Liver (tissue), 9 donors: ENCODE data around the gene CDC42. TPM values are rescaled to one million over a fixed set of nuclear protein-coding genes. Genes with fewer than 3 reads are reported as not detected.

Experiments
- DNase-seq: peaks from one replicate; pipeline ENCODE4 v3.0.0-alpha.2; 2017; ENCODE audit warnings: low spot score
- H3K27ac ChIP-seq, 2 donors: one replicate each; pipeline ENCODE4 v1.7.0; 2013; ENCODE audit warnings: inconsistent platforms in 2 of 2, low read length in 2 of 2, control low read depth in 1 of 2, low read depth in 1 of 2, mild to moderate bottlenecking in 1 of 2
- H3K27me3 ChIP-seq, 4 donors: one replicate each; pipeline versions ENCODE4 v1.6.1 to v1.7.0; 2013; ENCODE audit warnings: low read length in 3 of 4, inconsistent platforms in 1 of 4, mild to moderate bottlenecking in 1 of 4, moderate library complexity in 1 of 4; ENCODE audit not compliant: control insufficient read depth in 4 of 4, insufficient read depth in 4 of 4
- H3K36me3 ChIP-seq, 4 donors: one replicate each; pipeline versions ENCODE4 v1.6.1 to v1.7.0; 2013; ENCODE audit warnings: low read length in 3 of 4, mild to moderate bottlenecking in 3 of 4, low read depth in 1 of 4, moderate library complexity in 1 of 4; ENCODE audit not compliant: control insufficient read depth in 4 of 4, insufficient read depth in 3 of 4
- H3K4me1 ChIP-seq, 4 donors: one replicate each; pipeline versions ENCODE4 v1.6.1 to v1.7.0; 2013; ENCODE audit warnings: low read length in 3 of 4, mild to moderate bottlenecking in 3 of 4, moderate library complexity in 1 of 4; ENCODE audit not compliant: control insufficient read depth in 4 of 4, insufficient read depth in 4 of 4
- H3K4me3 ChIP-seq, 3 donors: one replicate each; pipeline versions ENCODE4 v1.6.1 to v1.7.0; 2013; ENCODE audit warnings: low read length in 3 of 3, control low read depth in 1 of 3, low read depth in 1 of 3, mild to moderate bottlenecking in 1 of 3
- H3K9ac ChIP-seq, 2 donors: one replicate each; pipeline ENCODE4 v1.7.0; 2013; ENCODE audit warnings: low read length in 2 of 2, mild to moderate bottlenecking in 2 of 2, moderate library complexity in 2 of 2, control low read depth in 1 of 2, low read depth in 1 of 2
- H3K9me3 ChIP-seq, 4 donors: one replicate each; pipeline versions ENCODE4 v1.6.1 to v1.7.0; 2013; ENCODE audit warnings: low read length in 3 of 4; ENCODE audit not compliant: control insufficient read depth in 4 of 4
- FOXA1 ChIP-seq: IDR thresholded peaks from 2 replicates; pipeline ENCODE4 v1.6.1; 2016; ENCODE audit warnings: antibody characterized with exemption
- FOXA2 ChIP-seq: IDR thresholded peaks from 2 replicates; pipeline ENCODE4 v1.6.1; 2016; ENCODE audit warnings: antibody characterized with exemption
- GABPA ChIP-seq, 2 donors: IDR thresholded peaks in 1 of 2; conservative IDR thresholded peaks in 1 of 2; 2 replicates each; pipeline ENCODE4 v1.6.1; 2016; ENCODE audit warnings: antibody characterized with exemption in 2 of 2, mild to moderate bottlenecking in 1 of 2, moderate library complexity in 1 of 2
- HNF4A ChIP-seq, 2 donors: conservative IDR thresholded peaks; 2 replicates each; pipeline ENCODE4 v1.6.1; 2016; ENCODE audit warnings: antibody characterized with exemption in 2 of 2, mild to moderate bottlenecking in 2 of 2
- HNF4G ChIP-seq: IDR thresholded peaks from 2 replicates; pipeline ENCODE4 v1.6.1; 2016; ENCODE audit warnings: antibody characterized with exemption
- JUND ChIP-seq, 2 donors: IDR thresholded peaks; 2 replicates each; pipeline ENCODE4 v1.6.1; 2016; ENCODE audit warnings: antibody characterized with exemption in 2 of 2
- NR2F2 ChIP-seq: IDR thresholded peaks from 2 replicates; pipeline ENCODE4 v1.6.1; 2016; ENCODE audit warnings: antibody characterized with exemption
- RAD21 ChIP-seq, 2 donors: IDR thresholded peaks; 2 replicates each; pipeline ENCODE4 v1.6.1; 2016; ENCODE audit warnings: antibody characterized with exemption in 2 of 2, mild to moderate bottlenecking in 2 of 2
- RXRA ChIP-seq, 2 donors: IDR thresholded peaks; 2 replicates each; pipeline ENCODE4 v1.6.1; 2017 to 2018; ENCODE audit warnings: antibody characterized with exemption in 2 of 2, mild to moderate bottlenecking in 1 of 2
- SP1 ChIP-seq: IDR thresholded peaks from 2 replicates; pipeline ENCODE4 v1.6.1; 2018; ENCODE audit warnings: antibody characterized with exemption, mild to moderate bottlenecking
- TAF1 ChIP-seq: conservative IDR thresholded peaks from 2 replicates; pipeline ENCODE4 v1.6.1; 2016; ENCODE audit warnings: antibody characterized with exemption, mild to moderate bottlenecking
- YY1 ChIP-seq: IDR thresholded peaks from 2 replicates; pipeline ENCODE4 v1.6.1; 2016; ENCODE audit warnings: antibody characterized with exemption, mild to moderate bottlenecking
- ZBTB33 ChIP-seq: IDR thresholded peaks from 2 replicates; pipeline ENCODE4 v1.6.1; 2016; ENCODE audit warnings: antibody characterized with exemption
- WGBS: extraction: QIAGEN DNeasy Blood & Tissue Kit; methylation state at CpG from one replicate; pipeline ENCODE4 v1.1.7; 2013; 5-methylcytosine and 5-hydroxymethylcytosine counted together
- polyA plus RNA-seq, 2 donors: library from polyadenylated mRNA; stranded (reverse) in 1 of 2; unstranded in 1 of 2; fragments of 200-250 nt in 1 of 2; fragments of >200 nt in 1 of 2; fragmentation: Nextera tagmentation in 1 of 2; extraction: Ambion mirVana in 1 of 2; gene quantifications; one replicate each; pipeline versions ENCODE4 v1.2.1 to v1.2.3, GENCODE V29; 2013 to 2015
- total RNA-seq, 2 donors: library from RNA; depleted of rRNA; stranded (reverse); fragments of >200 nt; gene quantifications; one replicate each; pipeline ENCODE4 v1.2.3, GENCODE V29; 2014
- TF ChIP-seq, protein P1 (sequence below): fragments of 150-350 bp; IDR thresholded peaks from 2 replicates; pipeline ENCODE4 v1.5.1; 2017; ENCODE audit warnings: improper control_type of control experiment, low read depth, low read length; ENCODE audit not compliant: missing input control
- TF ChIP-seq, protein P2 (sequence below): IDR thresholded peaks from 2 replicates; pipeline ENCODE4 v1.6.1; 2016; ENCODE audit warnings: antibody characterized with exemption, mild to moderate bottlenecking
- TF ChIP-seq, protein P3 (sequence below): IDR thresholded peaks from 2 replicates; pipeline ENCODE4 v1.6.1; 2016; ENCODE audit warnings: antibody characterized with exemption
- TF ChIP-seq, protein P4 (sequence below): IDR thresholded peaks from 2 replicates; pipeline ENCODE4 v1.6.1; 2016; ENCODE audit warnings: antibody characterized with exemption
- donor health status: healthy.
- donor health status: healthy.
- donor health status: healthy.
- donor health status: healthy.
- donor health status: healthy.

CDC42 gene
- total and polyA plus RNA-seq, 4 donors = 40.3 to 140 (median 69.0) TPM

DNA sequence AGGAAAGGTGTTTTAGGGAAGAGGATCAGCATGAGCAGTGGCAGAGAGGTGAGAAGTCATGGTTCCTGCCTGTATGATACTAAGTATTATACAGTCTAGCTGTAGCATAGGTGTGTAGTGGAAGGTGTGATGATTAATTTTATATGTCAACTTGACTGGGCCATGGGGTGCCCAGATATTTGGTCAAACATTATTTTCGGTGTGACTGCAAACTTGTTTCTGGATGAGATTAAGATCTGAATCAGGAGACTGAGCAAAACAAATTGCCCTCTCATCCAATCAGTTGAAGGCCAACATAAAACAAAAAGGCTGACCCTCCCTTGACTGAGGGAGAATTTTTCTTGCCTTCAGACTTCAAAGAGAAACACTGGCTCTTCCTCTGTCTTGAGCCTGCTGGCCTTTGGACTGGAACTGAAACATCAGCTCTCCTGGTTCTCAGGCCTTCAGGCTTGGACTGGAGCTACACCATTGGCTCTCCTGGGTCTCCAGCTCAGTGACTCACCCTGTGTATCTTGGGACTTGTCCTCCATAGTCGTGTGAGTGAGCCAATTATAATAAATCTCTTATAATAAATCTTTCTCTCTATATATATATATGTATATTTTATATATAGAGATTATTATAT lies 6.8 kb upstream of the CDC42 start:
- H3K9ac ChIP-seq = no peak overlapping the region
- no peak overlapping the region for H3K27ac ChIP-seq
- no peaks in the 10 kb centered on the region for H3K4me1 ChIP-seq
- 85% methylated on average over 2 of the region's 2 CpGs for WGBS
- no peaks in the 10 kb centered on the region for H3K27me3 ChIP-seq
- no peak for DNase-seq
- no peak overlapping the region for H3K4me3 ChIP-seq
- H3K9me3 ChIP-seq = no peaks in the 10 kb centered on the region
- TF ChIP-seq HNF4A (conservative IDR thresholded peaks at IDR 0.05) = no peak
- TF ChIP-seq SP1 = no peak
- TF ChIP-seq, protein P1, sequence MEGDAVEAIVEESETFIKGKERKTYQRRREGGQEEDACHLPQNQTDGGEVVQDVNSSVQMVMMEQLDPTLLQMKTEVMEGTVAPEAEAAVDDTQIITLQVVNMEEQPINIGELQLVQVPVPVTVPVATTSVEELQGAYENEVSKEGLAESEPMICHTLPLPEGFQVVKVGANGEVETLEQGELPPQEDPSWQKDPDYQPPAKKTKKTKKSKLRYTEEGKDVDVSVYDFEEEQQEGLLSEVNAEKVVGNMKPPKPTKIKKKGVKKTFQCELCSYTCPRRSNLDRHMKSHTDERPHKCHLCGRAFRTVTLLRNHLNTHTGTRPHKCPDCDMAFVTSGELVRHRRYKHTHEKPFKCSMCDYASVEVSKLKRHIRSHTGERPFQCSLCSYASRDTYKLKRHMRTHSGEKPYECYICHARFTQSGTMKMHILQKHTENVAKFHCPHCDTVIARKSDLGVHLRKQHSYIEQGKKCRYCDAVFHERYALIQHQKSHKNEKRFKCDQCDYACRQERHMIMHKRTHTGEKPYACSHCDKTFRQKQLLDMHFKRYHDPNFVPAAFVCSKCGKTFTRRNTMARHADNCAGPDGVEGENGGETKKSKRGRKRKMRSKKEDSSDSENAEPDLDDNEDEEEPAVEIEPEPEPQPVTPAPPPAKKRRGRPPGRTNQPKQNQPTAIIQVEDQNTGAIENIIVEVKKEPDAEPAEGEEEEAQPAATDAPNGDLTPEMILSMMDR = no peak
- no peak for TF ChIP-seq TAF1
- TF ChIP-seq FOXA1 = no peak
- no peak for TF ChIP-seq HNF4G
- TF ChIP-seq, protein P2, sequence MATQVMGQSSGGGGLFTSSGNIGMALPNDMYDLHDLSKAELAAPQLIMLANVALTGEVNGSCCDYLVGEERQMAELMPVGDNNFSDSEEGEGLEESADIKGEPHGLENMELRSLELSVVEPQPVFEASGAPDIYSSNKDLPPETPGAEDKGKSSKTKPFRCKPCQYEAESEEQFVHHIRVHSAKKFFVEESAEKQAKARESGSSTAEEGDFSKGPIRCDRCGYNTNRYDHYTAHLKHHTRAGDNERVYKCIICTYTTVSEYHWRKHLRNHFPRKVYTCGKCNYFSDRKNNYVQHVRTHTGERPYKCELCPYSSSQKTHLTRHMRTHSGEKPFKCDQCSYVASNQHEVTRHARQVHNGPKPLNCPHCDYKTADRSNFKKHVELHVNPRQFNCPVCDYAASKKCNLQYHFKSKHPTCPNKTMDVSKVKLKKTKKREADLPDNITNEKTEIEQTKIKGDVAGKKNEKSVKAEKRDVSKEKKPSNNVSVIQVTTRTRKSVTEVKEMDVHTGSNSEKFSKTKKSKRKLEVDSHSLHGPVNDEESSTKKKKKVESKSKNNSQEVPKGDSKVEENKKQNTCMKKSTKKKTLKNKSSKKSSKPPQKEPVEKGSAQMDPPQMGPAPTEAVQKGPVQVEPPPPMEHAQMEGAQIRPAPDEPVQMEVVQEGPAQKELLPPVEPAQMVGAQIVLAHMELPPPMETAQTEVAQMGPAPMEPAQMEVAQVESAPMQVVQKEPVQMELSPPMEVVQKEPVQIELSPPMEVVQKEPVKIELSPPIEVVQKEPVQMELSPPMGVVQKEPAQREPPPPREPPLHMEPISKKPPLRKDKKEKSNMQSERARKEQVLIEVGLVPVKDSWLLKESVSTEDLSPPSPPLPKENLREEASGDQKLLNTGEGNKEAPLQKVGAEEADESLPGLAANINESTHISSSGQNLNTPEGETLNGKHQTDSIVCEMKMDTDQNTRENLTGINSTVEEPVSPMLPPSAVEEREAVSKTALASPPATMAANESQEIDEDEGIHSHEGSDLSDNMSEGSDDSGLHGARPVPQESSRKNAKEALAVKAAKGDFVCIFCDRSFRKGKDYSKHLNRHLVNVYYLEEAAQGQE = no peak
- no peak for TF ChIP-seq GABPA (IDR thresholded peaks at IDR 0.05 in 1 of 2, conservative IDR thresholded peaks at IDR 0.05 in 1 of 2)
- no peak for TF ChIP-seq RAD21 (IDR thresholded peaks at IDR 0.05)
- no peak for TF ChIP-seq YY1
- TF ChIP-seq, protein P3, sequence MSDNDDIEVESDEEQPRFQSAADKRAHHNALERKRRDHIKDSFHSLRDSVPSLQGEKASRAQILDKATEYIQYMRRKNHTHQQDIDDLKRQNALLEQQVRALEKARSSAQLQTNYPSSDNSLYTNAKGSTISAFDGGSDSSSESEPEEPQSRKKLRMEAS = no peak
- no peak for TF ChIP-seq FOXA2
- H3K36me3 ChIP-seq = no peaks in the 10 kb centered on the region

- Histone ChIP-seq H3K4me3 (no peak overlapping the region), H3K9me3 (no peaks in the 10 kb centered on the region), H3K9ac (no peak overlapping the region), H3K36me3 (no peaks in the 10 kb centered on the region), H3K27me3 (no peaks in the 10 kb centered on the region), H3K4me1 (peaks cover 0 to 5% (median 1%) of the 10 kb centered on the region in 4 donors), H3K27ac (no peak overlapping the region)
- no peak for DNase-seq
- WGBS = 63% methylated on average over 8 of the region's 8 CpGs
- TF ChIP-seq, protein P2 = no peak
- TF ChIP-seq RXRA (IDR thresholded peaks at IDR 0.05) (no peak), JUND (IDR thresholded peaks at IDR 0.05) (no peak), TAF1 (no peak), HNF4A (conservative IDR thresholded peaks at IDR 0.05) (no peak), NR2F2 (no peak), ZBTB33 (no peak), HNF4G (no peak), FOXA1 (no peak), GABPA (IDR thresholded peaks at IDR 0.05 in 1 of 2, conservative IDR thresholded peaks at IDR 0.05 in 1 of 2) (no peak), SP1 (no peak)
- TF ChIP-seq, protein P4, sequence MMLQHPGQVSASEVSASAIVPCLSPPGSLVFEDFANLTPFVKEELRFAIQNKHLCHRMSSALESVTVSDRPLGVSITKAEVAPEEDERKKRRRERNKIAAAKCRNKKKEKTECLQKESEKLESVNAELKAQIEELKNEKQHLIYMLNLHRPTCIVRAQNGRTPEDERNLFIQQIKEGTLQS = no peak
- TF ChIP-seq, protein P3 = no peak
These were observed 3.9 kb upstream of the CDC42 start for GRCh38 chr1:22048351-22049192.
